ENCODE measurements around the gene CYP46A1. TPM values are rescaled to one million over a fixed set of nuclear protein-coding genes. Genes with fewer than 3 reads are reported as not detected.

The CYP46A1 gene
- total and polyA plus RNA-seq, 2 donors (not counting 1 experiment from before 2014, with no cell fraction given), result 0.27 to 0.28 TPM

- CTCF ChIA-PET, result interaction anchor here (1.1 kb wide), 1 partner anchor 26 kb away, joined by 3 read pairs; no protein-coding TSS in a partner anchor
- Histone ChIP-seq H3K9ac (ENCODE audit: low read length) (no peak overlapping the region), H2AFZ (ENCODE audit: insufficient read depth, low read depth, low read length, poor library complexity, severe bottlenecking) (no peak overlapping the region), H3K36me3 (replicated peaks in 1 of 2; ENCODE audit: control extremely low read depth in 1 of 2, control insufficient read depth in 1 of 2, extremely low read depth in 1 of 2, insufficient read depth in 2 of 2, low read length in 1 of 2) (no peaks in the 10 kb centered on the region), H3K9me3 (ENCODE audit: control extremely low read depth in 1 of 3, control insufficient read depth in 2 of 3, insufficient read depth in 1 of 3, low read length in 2 of 3) (no peaks in the 10 kb centered on the region), H3K79me2 (ENCODE audit: control insufficient read depth, insufficient read depth, low read length) (no peaks in the 10 kb centered on the region), H3K4me1 (ENCODE audit: control insufficient read depth in 2 of 2, insufficient read depth in 2 of 2, low read length in 2 of 2) (no peaks in the 10 kb centered on the region), H3K27ac (ENCODE audit: low read length in 2 of 2) (no peak overlapping the region), H4K20me1 (ENCODE audit: control insufficient read depth, insufficient read depth, low read length, poor library complexity, severe bottlenecking) (no peaks in the 10 kb centered on the region), H3K4me2 (replicated peaks; ENCODE audit: low read depth, low read length, poor library complexity, severe bottlenecking) (no peak overlapping the region), H3K4me3 (ENCODE audit: control extremely low read depth in 1 of 5, extremely low read depth in 1 of 5, insufficient read depth in 1 of 5, low read depth in 2 of 5, low read length in 4 of 5) (no peak overlapping the region), H3K27me3 (replicated peaks in 1 of 4; ENCODE audit: control extremely low read depth in 1 of 4, control insufficient read depth in 3 of 4, insufficient read depth in 4 of 4, low read length in 3 of 4) (no peaks in the 10 kb centered on the region)
- no peak for TF ChIP-seq EZH2 (IDR thresholded peaks at IDR 0.05; ENCODE audit: borderline replicate concordance, insufficient read depth, low read depth, low read length, poor library complexity, severe bottlenecking)
- no peak for TF ChIP-seq CTCF (IDR thresholded peaks at IDR 0.05)
- H3K27ac Mint-ChIP-seq, result no peak overlapping the region
- H3K27me3 Mint-ChIP-seq, result peaks cover 24% of the 10 kb centered on the region
- POLR2A ChIA-PET, result no interaction called here
- 81% methylated on average over 8 of the region's 8 CpGs for WGBS (ENCODE audit: insufficient coverage)
- intact Hi-C loops (cut with micrococcal nuclease), result no loop called here
- ATAC-seq (ENCODE audit: low read depth) (no peak), DNase-seq (no peak)
- peaks cover 9% of the 10 kb centered on the region for H3K4me1 Mint-ChIP-seq
- H3K4me3 Mint-ChIP-seq, result no peak overlapping the region
- no peaks in the 10 kb centered on the region for H3K9me3 Mint-ChIP-seq (ENCODE audit: insufficient read depth)
Measured at GRCh38 chr14:99635116-99635515, 49.0 kb upstream of the CYP46A1 start.

GRCh38 chr14:99636487-99636886, 47.6 kb upstream of the CYP46A1 start:
- no peaks in the 10 kb centered on the region for H3K79me2 ChIP-seq (ENCODE audit: control insufficient read depth, insufficient read depth, low read length)
- no peaks in the 10 kb centered on the region for H3K9me3 ChIP-seq (ENCODE audit: control extremely low read depth in 1 of 3, control insufficient read depth in 2 of 3, insufficient read depth in 1 of 3, low read length in 2 of 3)
- H3K4me1 ChIP-seq (ENCODE audit: control insufficient read depth in 2 of 2, insufficient read depth in 2 of 2, low read length in 2 of 2), result no peaks in the 10 kb centered on the region
- ATAC-seq (ENCODE audit: low read depth) (no peak), DNase-seq (no peak)
- Mint-ChIP-seq H3K27ac (no peak overlapping the region), H3K4me3 (no peak overlapping the region), H3K4me1 (peaks cover 9% of the 10 kb centered on the region), H3K9me3 (ENCODE audit: insufficient read depth) (no peaks in the 10 kb centered on the region), H3K27me3 (peaks cover 18% of the 10 kb centered on the region)
- TF ChIP-seq CTCF (IDR thresholded peaks at IDR 0.05) (no peak), EZH2 (IDR thresholded peaks at IDR 0.05; ENCODE audit: borderline replicate concordance, insufficient read depth, low read depth, low read length, poor library complexity, severe bottlenecking) (no peak)
- H3K4me3 ChIP-seq (ENCODE audit: control extremely low read depth in 1 of 5, extremely low read depth in 1 of 5, insufficient read depth in 1 of 5, low read depth in 2 of 5, low read length in 4 of 5), result no peak overlapping the region
- no peaks in the 10 kb centered on the region for H3K36me3 ChIP-seq (replicated peaks in 1 of 2; ENCODE audit: control extremely low read depth in 1 of 2, control insufficient read depth in 1 of 2, extremely low read depth in 1 of 2, insufficient read depth in 2 of 2, low read length in 1 of 2)
- no peaks in the 10 kb centered on the region for H3K27me3 ChIP-seq (replicated peaks in 1 of 4; ENCODE audit: control extremely low read depth in 1 of 4, control insufficient read depth in 3 of 4, insufficient read depth in 4 of 4, low read length in 3 of 4)
- no peak overlapping the region for H3K27ac ChIP-seq (ENCODE audit: low read length in 2 of 2)
- H2AFZ ChIP-seq (ENCODE audit: insufficient read depth, low read depth, low read length, poor library complexity, severe bottlenecking), result no peak overlapping the region
- no peak overlapping the region for H3K9ac ChIP-seq (ENCODE audit: low read length)
- H4K20me1 ChIP-seq (ENCODE audit: control insufficient read depth, insufficient read depth, low read length, poor library complexity, severe bottlenecking), result no peaks in the 10 kb centered on the region
- 57% methylated on average over 1 of the region's 5 CpGs for WGBS (ENCODE audit: insufficient coverage)
- no peak overlapping the region for H3K4me2 ChIP-seq (replicated peaks; ENCODE audit: low read depth, low read length, poor library complexity, severe bottlenecking)
- intact Hi-C loops (cut with micrococcal nuclease), result no loop called here
- POLR2A ChIA-PET, result no interaction called here
- CTCF ChIA-PET, result no interaction called here

Measured in B cell (primary cell).